ENCODE results near the gene ACOT6.
A peak's percentile ranks its signal among the peaks of the same experiment; 100 is the strongest.

ACOT6 gene

GRCh38 chr14:73602994-73603393 lies 9.3 kb upstream of the ACOT6 start:
- no peaks in the 10 kb centered on the region for H3K4me1 ChIP-seq (ENCODE audit: control insufficient read depth, insufficient read depth, low read length, unreplicated experiment)
- no peaks in the 10 kb centered on the region for H3K36me3 ChIP-seq (ENCODE audit: insufficient read depth, low read length)
- no peaks in the 10 kb centered on the region for H3K79me2 ChIP-seq (ENCODE audit: control insufficient read depth, insufficient read depth, low read length, unreplicated experiment)
- no peak overlapping the region for H2AFZ ChIP-seq (ENCODE audit: low read length, unreplicated experiment)
- no peak overlapping the region for H3K27ac ChIP-seq (ENCODE audit: low read depth, low read length)
- H3K27me3 ChIP-seq (ENCODE audit: insufficient read depth, low read length), result no peaks in the 10 kb centered on the region
- no peak overlapping the region for H3K4me3 ChIP-seq (ENCODE audit: low read depth, low read length)

DNA sequence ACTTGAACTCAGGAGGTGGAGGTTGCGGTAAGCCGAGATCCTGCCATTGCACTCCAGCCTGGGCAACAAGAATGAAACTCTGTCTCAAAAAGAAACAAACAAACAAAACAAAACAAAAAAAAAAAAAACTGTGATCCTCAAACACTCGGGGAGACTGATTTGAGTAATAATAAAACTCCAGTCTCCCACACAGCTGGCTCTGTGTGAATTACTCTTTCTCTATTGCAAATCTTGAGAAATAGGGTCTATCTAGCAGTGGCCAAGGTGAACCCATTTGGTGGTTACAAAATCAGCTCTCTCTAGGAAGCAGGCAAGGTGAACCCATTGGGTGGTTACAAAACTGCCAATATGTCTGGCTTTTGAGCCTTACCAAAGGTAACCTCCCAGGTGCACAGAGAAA lies 6.0 kb upstream of the ACOT6 start:
- no peaks in the 10 kb centered on the region for H3K27me3 ChIP-seq (ENCODE audit: insufficient read depth, low read length)
- H3K4me1 ChIP-seq (ENCODE audit: control insufficient read depth, insufficient read depth, low read length, unreplicated experiment), result peaks cover 6% of the 10 kb centered on the region
- H2AFZ ChIP-seq (ENCODE audit: low read length, unreplicated experiment), result no peak overlapping the region
- no peaks in the 10 kb centered on the region for H3K36me3 ChIP-seq (ENCODE audit: insufficient read depth, low read length)
- no peaks in the 10 kb centered on the region for H3K79me2 ChIP-seq (ENCODE audit: control insufficient read depth, insufficient read depth, low read length, unreplicated experiment)
- no peak overlapping the region for H3K27ac ChIP-seq (ENCODE audit: low read depth, low read length)
- H3K4me3 ChIP-seq (ENCODE audit: low read depth, low read length), result no peak overlapping the region

DNA sequence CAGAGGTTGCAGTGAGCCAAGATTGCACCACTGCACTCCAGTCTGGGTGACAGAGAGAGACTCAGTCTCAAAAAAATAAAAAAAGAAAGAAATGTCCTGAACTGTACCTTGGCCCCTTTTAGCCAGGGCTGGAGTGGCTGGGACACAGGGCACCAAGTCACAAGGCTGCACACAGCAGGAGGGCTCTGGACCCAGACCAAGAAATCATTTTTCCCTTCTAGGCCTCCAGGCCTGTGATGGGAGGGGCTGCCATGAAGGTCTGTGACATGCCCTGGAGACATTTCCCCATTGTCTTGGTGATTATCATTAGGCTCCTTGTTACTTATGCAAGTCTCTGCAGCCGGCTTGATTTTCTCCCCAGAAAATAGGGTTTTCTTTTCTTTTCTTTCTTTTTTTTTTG lies 5.1 kb upstream of the ACOT6 start:
- Histone ChIP-seq H3K27me3 (ENCODE audit: insufficient read depth, low read length) (no peaks in the 10 kb centered on the region), H3K79me2 (ENCODE audit: control insufficient read depth, insufficient read depth, low read length, unreplicated experiment) (no peaks in the 10 kb centered on the region), H3K36me3 (ENCODE audit: insufficient read depth, low read length) (no peaks in the 10 kb centered on the region), H3K4me3 (ENCODE audit: low read depth, low read length) (no peak overlapping the region), H3K27ac (ENCODE audit: low read depth, low read length) (no peak overlapping the region), H2AFZ (ENCODE audit: low read length, unreplicated experiment) (no peak overlapping the region), H3K4me1 (ENCODE audit: control insufficient read depth, insufficient read depth, low read length, unreplicated experiment) (peaks cover 9% of the 10 kb centered on the region)

DNA sequence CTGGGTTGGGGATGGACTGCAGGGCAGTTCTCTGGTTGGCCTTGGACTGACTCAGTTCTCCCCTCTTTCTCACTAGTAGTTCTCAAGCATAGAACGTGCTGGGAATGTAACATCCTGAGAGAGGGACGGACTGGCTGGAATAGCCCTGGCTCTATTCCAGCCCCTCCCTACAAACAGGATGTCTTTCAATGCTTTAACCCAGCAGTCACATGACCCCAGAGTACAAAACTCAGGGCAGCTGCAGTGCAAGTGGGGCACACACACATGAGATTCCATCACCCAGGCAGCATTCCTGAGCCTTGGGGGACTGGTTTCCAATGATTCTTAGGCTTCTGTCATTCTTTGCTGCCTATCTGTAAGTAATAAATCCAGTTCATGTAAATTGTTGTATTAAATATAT lies 1.6 kb upstream of the ACOT6 start:
- Histone ChIP-seq H3K4me3 (ENCODE audit: low read depth, low read length) (no peak overlapping the region), H3K4me1 (ENCODE audit: control insufficient read depth, insufficient read depth, low read length, unreplicated experiment) (peaks cover 9% of the 10 kb centered on the region), H3K36me3 (ENCODE audit: insufficient read depth, low read length) (no peaks in the 10 kb centered on the region), H2AFZ (ENCODE audit: low read length, unreplicated experiment) (no peak overlapping the region), H3K27me3 (ENCODE audit: insufficient read depth, low read length) (no peaks in the 10 kb centered on the region), H3K27ac (ENCODE audit: low read depth, low read length) (no peak overlapping the region), H3K79me2 (ENCODE audit: control insufficient read depth, insufficient read depth, low read length, unreplicated experiment) (no peaks in the 10 kb centered on the region)

DNA sequence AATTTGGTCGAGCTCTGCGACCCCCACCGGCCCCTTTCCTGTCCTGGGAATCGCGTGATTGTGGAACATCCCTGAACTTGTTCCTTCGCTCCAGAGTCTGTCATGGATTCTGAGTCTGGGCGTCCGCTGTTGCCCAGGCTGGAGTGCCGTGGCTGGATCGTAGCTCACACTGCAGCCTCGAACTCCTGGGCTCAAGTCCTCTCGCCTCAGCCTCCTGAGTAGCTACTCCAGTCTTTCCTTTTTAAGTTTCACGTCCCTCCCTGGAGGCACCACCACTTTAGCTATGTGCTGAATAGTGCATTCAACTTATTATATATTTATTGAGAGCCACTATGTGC lies 698 bp downstream of the ACOT6 start:
- Histone ChIP-seq H3K4me1 (ENCODE audit: control insufficient read depth, insufficient read depth, low read length, unreplicated experiment) (peaks cover 9% of the 10 kb centered on the region), H3K27me3 (ENCODE audit: insufficient read depth, low read length) (no peaks in the 10 kb centered on the region), H3K36me3 (ENCODE audit: insufficient read depth, low read length) (no peaks in the 10 kb centered on the region), H3K79me2 (ENCODE audit: control insufficient read depth, insufficient read depth, low read length, unreplicated experiment) (no peaks in the 10 kb centered on the region), H3K27ac (ENCODE audit: low read depth, low read length) (no peak overlapping the region), H2AFZ (ENCODE audit: low read length, unreplicated experiment) (peak overlapping the region; percentile 83), H3K4me3 (ENCODE audit: low read depth, low read length) (peak overlapping the region; percentile 80)

- Histone ChIP-seq H3K27ac (ENCODE audit: low read depth, low read length) (no peak overlapping the region), H2AFZ (ENCODE audit: low read length, unreplicated experiment) (peak overlapping the region; percentile 83), H3K79me2 (ENCODE audit: control insufficient read depth, insufficient read depth, low read length, unreplicated experiment) (no peaks in the 10 kb centered on the region), H3K4me3 (ENCODE audit: low read depth, low read length) (peak overlapping the region; percentile 80), H3K27me3 (ENCODE audit: insufficient read depth, low read length) (no peaks in the 10 kb centered on the region), H3K36me3 (ENCODE audit: insufficient read depth, low read length) (no peaks in the 10 kb centered on the region), H3K4me1 (ENCODE audit: control insufficient read depth, insufficient read depth, low read length, unreplicated experiment) (peaks cover 9% of the 10 kb centered on the region)
Measured at GRCh38 chr14:73613419-73613963, 1.2 kb downstream of the ACOT6 start.

- peaks cover 2% of the 10 kb centered on the region for H3K4me1 ChIP-seq (ENCODE audit: control insufficient read depth, insufficient read depth, low read length, unreplicated experiment)
- H2AFZ ChIP-seq (ENCODE audit: low read length, unreplicated experiment), result no peak overlapping the region
- H3K27ac ChIP-seq (ENCODE audit: low read depth, low read length), result no peak overlapping the region
- no peaks in the 10 kb centered on the region for H3K36me3 ChIP-seq (ENCODE audit: insufficient read depth, low read length)
- H3K27me3 ChIP-seq (ENCODE audit: insufficient read depth, low read length), result no peaks in the 10 kb centered on the region
- H3K4me3 ChIP-seq (ENCODE audit: low read depth, low read length), result no peak overlapping the region
- no peaks in the 10 kb centered on the region for H3K79me2 ChIP-seq (ENCODE audit: control insufficient read depth, insufficient read depth, low read length, unreplicated experiment)
Measured at GRCh38 chr14:73616831-73617230, 4.5 kb downstream of the ACOT6 start.

DNA sequence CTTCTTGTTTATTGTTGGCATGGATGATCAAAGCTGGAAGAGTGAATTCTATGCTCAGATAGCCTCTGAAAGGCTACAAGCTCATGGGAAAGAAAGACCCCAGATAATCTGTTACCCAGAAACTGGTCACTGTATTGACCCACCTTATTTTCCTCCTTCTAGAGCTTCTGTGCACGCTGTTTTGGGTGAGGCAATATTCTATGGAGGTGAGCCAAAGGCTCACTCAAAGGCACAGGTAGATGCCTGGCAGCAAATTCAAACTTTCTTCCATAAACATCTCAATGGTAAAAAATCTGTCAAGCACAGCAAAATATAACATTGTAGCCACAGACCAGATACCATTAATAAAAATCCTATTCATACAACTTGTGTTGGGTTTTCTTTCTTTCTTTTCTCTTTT lies 7.2 kb downstream of the ACOT6 start:
- Histone ChIP-seq H2AFZ (ENCODE audit: low read length, unreplicated experiment) (no peak overlapping the region), H3K4me3 (ENCODE audit: low read depth, low read length) (no peak overlapping the region), H3K4me1 (ENCODE audit: control insufficient read depth, insufficient read depth, low read length, unreplicated experiment) (no peaks in the 10 kb centered on the region), H3K27me3 (ENCODE audit: insufficient read depth, low read length) (no peaks in the 10 kb centered on the region), H3K79me2 (ENCODE audit: control insufficient read depth, insufficient read depth, low read length, unreplicated experiment) (no peaks in the 10 kb centered on the region), H3K36me3 (ENCODE audit: insufficient read depth, low read length) (no peaks in the 10 kb centered on the region), H3K27ac (ENCODE audit: low read depth, low read length) (no peak overlapping the region)

- H2AFZ ChIP-seq (ENCODE audit: low read length, unreplicated experiment), result no peak overlapping the region
- no peaks in the 10 kb centered on the region for H3K79me2 ChIP-seq (ENCODE audit: control insufficient read depth, insufficient read depth, low read length, unreplicated experiment)
- no peaks in the 10 kb centered on the region for H3K27me3 ChIP-seq (ENCODE audit: insufficient read depth, low read length)
- H3K27ac ChIP-seq (ENCODE audit: low read depth, low read length), result no peak overlapping the region
- H3K4me3 ChIP-seq (ENCODE audit: low read depth, low read length), result no peak overlapping the region
- no peaks in the 10 kb centered on the region for H3K36me3 ChIP-seq (ENCODE audit: insufficient read depth, low read length)
- H3K4me1 ChIP-seq (ENCODE audit: control insufficient read depth, insufficient read depth, low read length, unreplicated experiment), result no peaks in the 10 kb centered on the region
Measured at GRCh38 chr14:73620268-73620667, 8.0 kb downstream of the ACOT6 start.

- no peaks in the 10 kb centered on the region for H3K27me3 ChIP-seq (ENCODE audit: insufficient read depth, low read length)
- H3K4me1 ChIP-seq (ENCODE audit: control insufficient read depth, insufficient read depth, low read length, unreplicated experiment), result no peaks in the 10 kb centered on the region
- H3K36me3 ChIP-seq (ENCODE audit: insufficient read depth, low read length), result no peaks in the 10 kb centered on the region
- no peak overlapping the region for H3K27ac ChIP-seq (ENCODE audit: low read depth, low read length)
- no peak overlapping the region for H2AFZ ChIP-seq (ENCODE audit: low read length, unreplicated experiment)
- H3K4me3 ChIP-seq (ENCODE audit: low read depth, low read length), result no peak overlapping the region
- no peaks in the 10 kb centered on the region for H3K79me2 ChIP-seq (ENCODE audit: control insufficient read depth, insufficient read depth, low read length, unreplicated experiment)
Measured at GRCh38 chr14:73623504-73624054, 11.3 kb downstream of the ACOT6 start.

DNA sequence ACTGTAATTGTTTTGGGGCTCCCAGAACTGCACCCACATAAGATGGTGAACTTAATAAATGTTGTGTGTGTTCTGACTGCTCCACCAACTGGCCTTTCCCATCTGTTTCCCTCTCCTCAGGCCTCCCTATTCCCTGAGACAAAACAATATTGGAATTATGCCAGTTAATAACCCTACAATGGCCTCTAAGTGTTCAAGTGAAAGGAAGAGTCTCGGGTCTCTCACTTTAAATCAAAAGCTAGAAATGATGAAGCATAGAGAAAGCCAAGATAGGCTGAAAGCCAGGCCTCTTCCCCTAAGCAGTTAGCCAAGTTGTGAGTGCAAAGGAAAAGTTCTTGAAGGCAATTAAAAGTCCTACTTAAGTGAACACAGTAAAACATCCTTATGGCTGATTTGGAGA lies 13.4 kb downstream of the ACOT6 start:
- H3K27ac ChIP-seq (ENCODE audit: low read depth, low read length), result no peak overlapping the region
- no peaks in the 10 kb centered on the region for H3K36me3 ChIP-seq (ENCODE audit: insufficient read depth, low read length)
- H3K4me3 ChIP-seq (ENCODE audit: low read depth, low read length), result no peak overlapping the region
- no peaks in the 10 kb centered on the region for H3K79me2 ChIP-seq (ENCODE audit: control insufficient read depth, insufficient read depth, low read length, unreplicated experiment)
- no peaks in the 10 kb centered on the region for H3K27me3 ChIP-seq (ENCODE audit: insufficient read depth, low read length)
- no peaks in the 10 kb centered on the region for H3K4me1 ChIP-seq (ENCODE audit: control insufficient read depth, insufficient read depth, low read length, unreplicated experiment)
- no peak overlapping the region for H2AFZ ChIP-seq (ENCODE audit: low read length, unreplicated experiment)

Measured in ACC112 (cell line).